Activated CD4-positive, alpha-beta T cell treated with anti-CD3 and anti-CD28 coated beads, Interleukin-2, amount 50 U/mL, for 1 hour (primary cell): ENCODE results near the gene BCL7B.
A peak's percentile ranks its signal among the peaks of the same experiment; 100 is the strongest.
"Not testable (repeated sequence)": the region's sequence is repeated elsewhere in the genome, so short reads cannot be mapped to it uniquely, and the experiment has no call there.

Experiments
- DNase-seq: peaks from one replicate; pipeline ENCODE4 v3.0.0-alpha.2; 2020

Gene BCL7B

GRCh38 chr7:73570977-73571376, 13.5 kb upstream of the BCL7B start:
- no peak for DNase-seq

GRCh38 chr7:73570521-73570920, 13.0 kb upstream of the BCL7B start:
- no peak for DNase-seq

- DNase-seq = no peak
Measured at GRCh38 chr7:73569042-73569608, 11.6 kb upstream of the BCL7B start.

- DNase-seq = no peak
Measured at GRCh38 chr7:73567846-73568685, 10.6 kb upstream of the BCL7B start.

GRCh38 chr7:73567140-73567539, 9.7 kb upstream of the BCL7B start:
- DNase-seq = no peak

- not testable (repeated sequence) for DNase-seq
Measured at GRCh38 chr7:73566431-73566830, 8.9 kb upstream of the BCL7B start.

GRCh38 chr7:73565675-73566340, 8.3 kb upstream of the BCL7B start:
- no peak for DNase-seq

GRCh38 chr7:73560109-73560835, 2.8 kb upstream of the BCL7B start:
- DNase-seq = no peak

GRCh38 chr7:73557108-73557396, 438 bp downstream of the BCL7B start:
- DNase-seq = peak; percentile 87

GRCh38 chr7:73556208-73557107, 1.0 kb downstream of the BCL7B start:
- no peak for DNase-seq

- DNase-seq = no peak
Measured at GRCh38 chr7:73555411-73555982, 2.0 kb downstream of the BCL7B start.

- not testable (repeated sequence) for DNase-seq
Measured at GRCh38 chr7:73550093-73550492, 7.4 kb downstream of the BCL7B start.

- no peak for DNase-seq
Measured at GRCh38 chr7:73549176-73549575, 8.3 kb downstream of the BCL7B start.

GRCh38 chr7:73547841-73548240, 9.6 kb downstream of the BCL7B start:
- DNase-seq = no peak

- DNase-seq = no peak
Measured at GRCh38 chr7:73544678-73545077, 12.8 kb downstream of the BCL7B start.

- no peak for DNase-seq
Measured at GRCh38 chr7:73541722-73542121, 15.8 kb downstream of the BCL7B start.

- DNase-seq = no peak
Measured at GRCh38 chr7:73539709-73540108, 17.8 kb downstream of the BCL7B start.

GRCh38 chr7:73538510-73538909, 19.0 kb downstream of the BCL7B start:
- not testable (repeated sequence) for DNase-seq

- no peak for DNase-seq
Measured at GRCh38 chr7:73537051-73537450, 20.4 kb downstream of the BCL7B start.

GRCh38 chr7:73536479-73536878, 21.0 kb downstream of the BCL7B start:
- no peak for DNase-seq

- not testable (repeated sequence) for DNase-seq
Measured at GRCh38 chr7:73535918-73536317, 21.6 kb downstream of the BCL7B start.

- DNase-seq = no peak
Measured at GRCh38 chr7:73533742-73534141, 23.7 kb downstream of the BCL7B start.
